ENCODE results near the gene SCIMP. TPM values are rescaled to one million over a fixed set of nuclear protein-coding genes. Genes with fewer than 3 reads are reported as not detected.

SCIMP gene
- total RNA-seq, 1 experiment from 2014 or later = not detected

DNA sequence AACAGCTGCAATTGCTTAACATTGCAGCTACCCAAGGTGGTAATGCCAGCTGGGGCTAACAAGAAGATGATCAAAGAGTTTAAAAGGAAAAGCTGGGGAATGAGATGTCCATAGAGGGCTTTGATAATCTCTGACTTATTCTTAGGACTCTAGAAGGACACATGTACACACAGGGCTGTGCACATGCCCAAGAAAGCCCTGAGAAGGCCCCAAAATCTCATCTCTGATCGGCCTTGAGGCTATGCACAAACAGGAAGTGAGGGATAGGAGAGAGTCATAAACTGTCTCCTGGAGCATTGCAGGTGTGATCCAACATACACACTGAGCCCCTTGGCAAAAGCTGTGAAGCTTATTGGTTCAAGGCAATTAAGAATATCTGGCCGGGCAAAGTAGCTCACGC lies 30.2 kb upstream of the SCIMP start (continued):
- TF ChIP-seq CBX3 (IDR thresholded peaks at IDR 0.05; ENCODE audit: low read depth) (no peak), SIN3A (IDR thresholded peaks at IDR 0.05; ENCODE audit: low read depth) (no peak), POLR2AphosphoS5 (IDR thresholded peaks at IDR 0.05; ENCODE audit: low read depth, low read length) (no peak), ZFX (IDR thresholded peaks at IDR 0.05) (no peak), POLR2A (IDR thresholded peaks at IDR 0.05; ENCODE audit: borderline replicate concordance, extremely low read depth, insufficient read depth, insufficient read length) (no peak), TCF7L2 (IDR thresholded peaks at IDR 0.05; ENCODE audit: borderline replicate concordance, extremely low read depth, insufficient read depth, insufficient read length) (no peak), YY1 (IDR thresholded peaks at IDR 0.05; ENCODE audit: extremely low read depth, insufficient replicate concordance, low read depth, low read length) (no peak)
- TF ChIP-seq, protein P1, sequence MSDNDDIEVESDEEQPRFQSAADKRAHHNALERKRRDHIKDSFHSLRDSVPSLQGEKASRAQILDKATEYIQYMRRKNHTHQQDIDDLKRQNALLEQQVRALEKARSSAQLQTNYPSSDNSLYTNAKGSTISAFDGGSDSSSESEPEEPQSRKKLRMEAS (IDR thresholded peaks at IDR 0.05) = no peak

DNA sequence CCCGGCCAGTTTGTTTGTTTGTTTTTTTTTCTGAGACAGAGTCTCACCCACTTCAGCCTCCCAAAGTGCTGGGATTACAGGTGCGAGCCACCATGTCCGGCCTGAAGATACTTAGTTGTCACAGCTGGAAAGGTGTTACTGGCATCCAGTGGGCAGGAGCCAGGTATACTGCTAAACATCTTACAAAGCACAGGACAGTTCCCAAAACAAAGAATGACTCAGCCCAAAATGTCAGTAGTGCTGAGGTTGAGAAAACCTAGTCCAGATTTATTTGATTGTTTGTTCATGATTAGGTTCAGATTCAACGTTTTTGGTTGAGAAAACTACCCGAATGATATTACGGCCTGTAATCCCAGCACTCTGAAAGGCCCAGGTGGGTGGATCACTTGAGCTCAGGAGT lies 28.8 kb upstream of the SCIMP start:
- ChIA-PET CTCF (no interaction called here), RAD21 (ENCODE audit: low non-redundant PET in 1 of 2, low total read pairs in 2 of 2, uncharacterized antibody in 2 of 2, unreplicated experiment in 2 of 2) (no interaction called here), POLR2A (no interaction called here)
- Histone ChIP-seq H3K79me2 (ENCODE audit: insufficient read depth, low read length) (no peaks in the 10 kb centered on the region), H3K9me2 (ENCODE audit: insufficient read depth) (no peaks in the 10 kb centered on the region), H3K9me3 (ENCODE audit: control insufficient read depth in 1 of 2, insufficient read depth in 1 of 2, low read depth in 1 of 2, low read length in 2 of 2) (no peaks in the 10 kb centered on the region), H3K4me2 (ENCODE audit: low read length) (no peak overlapping the region), H3K4me3 (replicated peaks in 1 of 2; ENCODE audit: low read depth in 1 of 2, low read length in 2 of 2) (no peak overlapping the region), H3K27me3 (ENCODE audit: insufficient read depth, low read length) (no peaks in the 10 kb centered on the region), H3K4me1 (ENCODE audit: control insufficient read depth in 1 of 2, insufficient read depth in 2 of 2, low read length in 2 of 2) (peaks cover 0 to 2% of the 10 kb centered on the region in 2 experiments; a peak in 1 of 4 replicates), H4K20me1 (ENCODE audit: insufficient read depth) (no peaks in the 10 kb centered on the region), H3K36me3 (ENCODE audit: control insufficient read depth in 1 of 2, insufficient read depth in 2 of 2, low read length in 2 of 2) (no peaks in the 10 kb centered on the region), H3K9ac (ENCODE audit: low read length) (no peak overlapping the region), H2AFZ (ENCODE audit: low read depth, low read length, poor library complexity, severe bottlenecking) (no peak overlapping the region), H3K27ac (ENCODE audit: low read depth, low read length) (no peak overlapping the region)
- BruUV-seq (replicated peaks) = no TSS peak
- ATAC-seq (no peak), DNase-seq (ENCODE audit: low read depth, low spot score) (no peak)
- TF ChIP-seq SP1 (IDR thresholded peaks at IDR 0.05; ENCODE audit: low read depth) (no peak), CEBPB (IDR thresholded peaks at IDR 0.05; ENCODE audit: low read depth) (no peak), TCF7L2 (IDR thresholded peaks at IDR 0.05; ENCODE audit: borderline replicate concordance, extremely low read depth, insufficient read depth, insufficient read length) (no peak), YY1 (IDR thresholded peaks at IDR 0.05; ENCODE audit: extremely low read depth, insufficient replicate concordance, low read depth, low read length) (no peak), POLR2A (IDR thresholded peaks at IDR 0.05; ENCODE audit: borderline replicate concordance, extremely low read depth, insufficient read depth, insufficient read length) (no peak), RAD21 (IDR thresholded peaks at IDR 0.05; ENCODE audit: low read depth) (no peak), SIN3A (IDR thresholded peaks at IDR 0.05; ENCODE audit: low read depth) (no peak), JUND (IDR thresholded peaks at IDR 0.05) (no peak), POLR2AphosphoS5 (IDR thresholded peaks at IDR 0.05; ENCODE audit: low read depth, low read length) (no peak), EZH2 (IDR thresholded peaks at IDR 0.05) (no peak)
- TF ChIP-seq, protein P2, sequence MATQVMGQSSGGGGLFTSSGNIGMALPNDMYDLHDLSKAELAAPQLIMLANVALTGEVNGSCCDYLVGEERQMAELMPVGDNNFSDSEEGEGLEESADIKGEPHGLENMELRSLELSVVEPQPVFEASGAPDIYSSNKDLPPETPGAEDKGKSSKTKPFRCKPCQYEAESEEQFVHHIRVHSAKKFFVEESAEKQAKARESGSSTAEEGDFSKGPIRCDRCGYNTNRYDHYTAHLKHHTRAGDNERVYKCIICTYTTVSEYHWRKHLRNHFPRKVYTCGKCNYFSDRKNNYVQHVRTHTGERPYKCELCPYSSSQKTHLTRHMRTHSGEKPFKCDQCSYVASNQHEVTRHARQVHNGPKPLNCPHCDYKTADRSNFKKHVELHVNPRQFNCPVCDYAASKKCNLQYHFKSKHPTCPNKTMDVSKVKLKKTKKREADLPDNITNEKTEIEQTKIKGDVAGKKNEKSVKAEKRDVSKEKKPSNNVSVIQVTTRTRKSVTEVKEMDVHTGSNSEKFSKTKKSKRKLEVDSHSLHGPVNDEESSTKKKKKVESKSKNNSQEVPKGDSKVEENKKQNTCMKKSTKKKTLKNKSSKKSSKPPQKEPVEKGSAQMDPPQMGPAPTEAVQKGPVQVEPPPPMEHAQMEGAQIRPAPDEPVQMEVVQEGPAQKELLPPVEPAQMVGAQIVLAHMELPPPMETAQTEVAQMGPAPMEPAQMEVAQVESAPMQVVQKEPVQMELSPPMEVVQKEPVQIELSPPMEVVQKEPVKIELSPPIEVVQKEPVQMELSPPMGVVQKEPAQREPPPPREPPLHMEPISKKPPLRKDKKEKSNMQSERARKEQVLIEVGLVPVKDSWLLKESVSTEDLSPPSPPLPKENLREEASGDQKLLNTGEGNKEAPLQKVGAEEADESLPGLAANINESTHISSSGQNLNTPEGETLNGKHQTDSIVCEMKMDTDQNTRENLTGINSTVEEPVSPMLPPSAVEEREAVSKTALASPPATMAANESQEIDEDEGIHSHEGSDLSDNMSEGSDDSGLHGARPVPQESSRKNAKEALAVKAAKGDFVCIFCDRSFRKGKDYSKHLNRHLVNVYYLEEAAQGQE (IDR thresholded peaks at IDR 0.05; ENCODE audit: low read depth) = no peak
- TF ChIP-seq, protein P3, sequence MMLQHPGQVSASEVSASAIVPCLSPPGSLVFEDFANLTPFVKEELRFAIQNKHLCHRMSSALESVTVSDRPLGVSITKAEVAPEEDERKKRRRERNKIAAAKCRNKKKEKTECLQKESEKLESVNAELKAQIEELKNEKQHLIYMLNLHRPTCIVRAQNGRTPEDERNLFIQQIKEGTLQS (IDR thresholded peaks at IDR 0.05) = no peak
- TF ChIP-seq, protein P1 (IDR thresholded peaks at IDR 0.05) = no peak
- intact Hi-C loops (cut with micrococcal nuclease) = no loop called here

Data from HCT116 (cell line).